HG03159 (cell line): ENCODE data around the gene KLC4.
"Not testable (repeated sequence)": the region's sequence is repeated elsewhere in the genome, so short reads cannot be mapped to it uniquely, and the experiment has no call there.

Experiments
- ATAC-seq: cut with Tn5 transposase; IDR thresholded peaks from one replicate; pipeline ENCODE4 v1.9.1; 2021; ENCODE audit warnings: mild to moderate bottlenecking, moderate library complexity; ENCODE audit not compliant: unreplicated experiment

The KLC4 gene

DNA sequence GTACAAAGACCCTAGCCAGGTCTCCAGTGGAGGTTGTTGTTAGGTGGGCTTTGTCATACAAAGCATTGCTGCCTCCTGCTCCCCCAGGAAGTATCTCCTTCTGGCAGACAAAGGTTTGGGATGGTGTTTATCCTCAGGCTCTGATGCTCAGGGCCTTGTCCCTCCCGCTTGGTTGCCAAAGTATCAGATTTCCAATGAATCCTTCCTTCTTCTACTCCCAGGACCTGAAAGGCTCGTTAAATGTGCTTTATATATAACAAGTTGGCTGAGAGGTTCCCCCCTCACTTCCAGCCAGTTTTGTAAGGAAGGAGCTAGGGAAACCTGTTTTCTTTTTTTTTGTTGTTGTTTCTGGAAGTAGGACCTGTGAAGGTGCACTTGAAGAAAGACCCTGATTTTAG is 31.1 kb downstream of the KLC4 start:
- ATAC-seq, result no peak

DNA sequence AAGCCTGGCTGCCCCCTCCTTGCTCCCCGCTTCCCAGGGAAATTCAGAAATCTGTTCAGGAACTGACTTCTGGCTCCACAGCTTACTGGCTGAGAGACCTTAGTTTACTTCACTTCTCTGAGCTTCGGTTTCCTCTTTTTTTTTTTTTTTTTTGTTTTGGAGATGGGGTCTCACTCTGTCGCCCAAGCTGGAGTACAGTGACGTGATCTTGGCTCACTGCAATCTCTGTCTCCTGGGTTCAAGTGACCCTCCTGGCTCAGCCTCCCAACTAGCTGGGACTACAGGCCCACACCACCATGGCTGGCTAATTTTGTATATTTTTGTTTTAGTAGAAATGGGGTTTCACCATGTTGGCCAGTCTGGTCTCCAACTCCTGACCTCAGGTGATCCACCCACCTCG is 31.6 kb downstream of the KLC4 start:
- ATAC-seq, result no peak

GRCh38 chr6:43091436-43091991 is 32.1 kb downstream of the KLC4 start:
- no peak for ATAC-seq

DNA sequence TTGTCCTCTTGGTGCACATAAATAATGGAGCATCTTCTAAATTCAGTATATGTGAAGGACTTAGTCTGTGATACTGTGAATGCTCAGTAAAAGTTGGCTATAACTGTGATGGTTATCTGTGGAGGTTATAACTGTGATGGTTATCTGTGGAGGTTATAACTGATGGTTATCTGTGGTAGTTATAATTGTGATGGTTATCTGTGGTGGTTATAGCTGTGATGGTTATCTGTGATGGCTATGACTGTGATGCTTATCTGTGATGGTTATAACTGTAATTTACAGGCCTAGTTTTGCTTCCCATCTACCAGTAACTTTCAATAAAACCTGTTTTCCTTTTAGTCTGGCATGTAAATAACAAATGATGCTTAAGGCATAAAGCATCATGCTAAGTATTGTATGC is 33.2 kb downstream of the KLC4 start:
- no peak for ATAC-seq

DNA sequence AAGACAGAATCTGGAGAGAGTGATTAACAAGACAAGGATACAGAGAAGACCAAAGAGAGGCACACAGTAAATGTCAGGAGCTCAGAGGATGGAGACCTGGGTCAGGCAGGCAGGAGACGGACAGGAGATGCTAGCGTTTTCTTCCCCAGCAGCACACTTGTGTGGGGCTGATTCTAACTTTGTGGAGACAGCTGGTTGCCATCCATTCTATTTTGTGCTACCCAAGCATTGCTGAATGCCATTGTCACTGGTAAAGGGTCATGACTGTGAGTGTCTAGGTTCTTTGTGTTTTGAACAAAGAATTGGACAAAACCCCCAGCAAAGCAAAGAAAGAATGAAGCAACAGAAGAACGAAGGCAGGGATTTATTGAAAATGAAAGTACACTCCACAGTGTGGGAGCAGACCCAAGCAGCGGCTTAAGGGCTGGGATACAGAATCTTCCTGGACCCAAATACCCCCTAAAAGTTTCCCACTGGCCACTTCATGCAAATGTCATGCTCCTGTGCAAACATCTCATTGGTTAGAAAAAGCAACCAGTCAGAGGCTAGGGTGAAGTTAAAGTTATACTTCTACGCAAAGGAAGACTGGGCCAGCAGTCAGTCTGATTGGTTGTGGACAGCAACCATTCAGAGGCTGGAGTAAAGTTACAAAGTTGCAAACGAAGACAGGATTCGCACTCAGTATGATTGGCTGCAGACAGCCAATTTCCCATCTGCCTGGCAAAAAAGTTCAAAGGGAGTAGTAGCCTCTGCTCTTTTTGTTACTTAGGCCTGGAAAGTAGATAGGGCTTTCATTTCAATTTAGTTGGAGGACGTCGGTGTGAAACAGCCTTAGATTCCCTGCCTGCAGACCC is 34.2 kb downstream of the KLC4 start:
- ATAC-seq, result no peak

- ATAC-seq, result no peak
Measured at GRCh38 chr6:43095939-43096338, 36.5 kb downstream of the KLC4 start.

GRCh38 chr6:43096451-43097097 is 37.1 kb downstream of the KLC4 start:
- no peak for ATAC-seq

DNA sequence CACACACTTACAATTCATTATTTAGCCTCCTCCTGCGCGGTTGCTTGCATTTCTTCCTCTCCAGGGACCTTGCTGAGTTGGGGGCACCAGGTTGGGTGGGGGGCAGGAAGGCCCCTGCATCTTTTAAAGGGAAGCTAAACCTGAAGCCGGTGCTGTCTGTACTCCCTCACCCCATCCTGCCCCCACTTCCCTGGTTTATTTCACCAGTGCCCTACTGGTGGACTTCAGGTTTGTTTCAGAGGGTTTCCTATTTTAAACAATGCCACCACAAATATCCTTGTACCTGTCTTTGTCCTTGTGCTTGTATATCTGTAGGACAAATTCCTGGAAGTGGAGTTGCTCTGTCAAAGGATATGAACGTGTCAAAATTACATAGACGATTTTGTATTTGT is 37.7 kb downstream of the KLC4 start:
- ATAC-seq, result no peak

DNA sequence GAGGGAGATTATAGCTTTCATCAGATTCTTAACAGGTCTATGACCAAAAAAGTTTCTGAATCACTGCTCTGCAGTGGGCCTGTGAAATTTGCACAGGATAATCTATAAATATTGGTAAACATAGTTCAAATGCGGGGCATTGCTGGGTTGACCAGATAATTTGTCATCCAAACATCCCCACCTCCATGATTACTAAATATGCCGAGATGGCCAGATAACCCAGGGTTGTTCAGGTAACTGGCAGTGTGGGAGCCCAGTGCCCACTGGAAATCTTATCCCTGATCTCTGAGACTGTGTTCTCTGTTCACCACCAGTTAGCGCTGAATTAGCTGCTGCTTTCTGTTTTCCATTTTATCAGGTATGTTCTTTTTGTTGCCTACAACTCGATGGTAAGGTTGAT is 38.1 kb downstream of the KLC4 start:
- ATAC-seq, result no peak

GRCh38 chr6:43101497-43101896 is 42.1 kb downstream of the KLC4 start:
- no peak for ATAC-seq

- no peak for ATAC-seq
Measured at GRCh38 chr6:43103253-43103876, 43.9 kb downstream of the KLC4 start.

GRCh38 chr6:43105538-43106222 is 46.2 kb downstream of the KLC4 start:
- ATAC-seq, result no peak

- ATAC-seq, result no peak
Measured at GRCh38 chr6:43107344-43108062, 48.1 kb downstream of the KLC4 start.

- no peak for ATAC-seq
Measured at GRCh38 chr6:43113431-43114260, 54.2 kb downstream of the KLC4 start.

DNA sequence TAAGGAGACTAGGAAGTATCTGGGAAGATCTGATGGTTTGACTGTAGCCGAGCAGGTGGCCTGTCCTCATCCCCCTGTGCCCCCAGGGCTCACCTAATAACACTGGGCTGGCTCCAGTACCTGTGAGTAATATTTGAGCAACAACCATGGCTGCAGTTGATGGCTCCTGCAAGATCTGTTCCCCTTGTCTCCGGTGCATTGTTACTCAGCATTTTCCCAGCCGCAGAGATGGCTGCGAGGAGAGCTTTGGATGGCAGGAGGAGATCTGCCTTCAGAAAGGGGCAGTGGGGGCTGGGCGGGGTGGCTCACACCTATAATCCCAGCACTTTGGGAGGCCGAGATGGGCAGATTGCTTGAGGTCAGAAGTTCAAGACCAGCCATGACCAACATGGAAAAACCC is 55.9 kb downstream of the KLC4 start:
- ATAC-seq, result no peak

GRCh38 chr6:43117466-43117865 is 58.0 kb downstream of the KLC4 start:
- ATAC-seq, result not testable (repeated sequence)

- no peak for ATAC-seq
Measured at GRCh38 chr6:43119482-43119881, 60.1 kb downstream of the KLC4 start.

- ATAC-seq, result no peak
Measured at GRCh38 chr6:43120101-43120763, 60.8 kb downstream of the KLC4 start.
